HepG2 (cell line): ENCODE measurements around the gene SCP2D1. TPM values are rescaled to one million over a fixed set of nuclear protein-coding genes. Genes with fewer than 3 reads are reported as not detected.

Experiments
- ATAC-seq: fragments of 200-7000 bp; cut with Tn5 transposase; 3 replicates; pipeline ENCODE4 v1.9.1; 2020; ENCODE audit warnings: mild to moderate bottlenecking, moderate library complexity
- BruUV-seq: library from RNA; stranded (reverse); fragments of 400-500 nt; replicated peaks from 2 replicates; lab custom pipeline; 2021; lab: Mats Ljungman, UMichigan
- CTCF ChIA-PET: fragments of 300-600 bp; formaldehyde crosslinking; extraction: SDS; loops from one replicate; lab custom pipeline; 2021; ENCODE audit warnings: low total read pairs, inconsistent platforms, low intra/inter-chr PET ratio; lab: Yijun Ruan, JAX
- POLR2A ChIA-PET: fragments of 350-600 bp; sonication (Branson Sonifier 250); formaldehyde crosslinking; loops from one replicate; lab custom pipeline; 2020; ENCODE audit warnings: antibody characterized with exemption, inconsistent platforms; lab: Yijun Ruan, JAX
- DNase-seq: peaks from one replicate; pipeline ENCODE4 v3.0.0-alpha.2; 2015; ENCODE audit warnings: low spot score
- FAIRE-seq: peaks from 3 replicates; lab custom pipeline; 2011; peaks lifted over from hg19 to GRCh38; lab: Jason Lieb, UNC
- H2AFZ ChIP-seq: one replicate; pipeline ENCODE4 v1.6.1; 2011; ENCODE audit warnings: low read length, inconsistent platforms
- H3K27ac ChIP-seq: fragments of 300-600 bp; 3 replicates; pipeline ENCODE4 v1.8.0; 2011; ENCODE audit warnings: mixed run types, mild to moderate bottlenecking, mixed read lengths, low read length, inconsistent platforms; ENCODE audit not compliant: insufficient read depth; ENCODE audit errors: extremely low read length
- H3K27me3 ChIP-seq, 2 experiments: fragments of 200-600 bp in 1 of 2; 2 replicates in 1 of 2; 3 replicates in 1 of 2; pipeline versions ENCODE4 v1.6.0 to v1.8.0; 2011; ENCODE audit warnings: low read length in 2 of 2, mild to moderate bottlenecking in 2 of 2, moderate library complexity in 2 of 2, inconsistent platforms in 1 of 2; ENCODE audit not compliant: insufficient read depth in 2 of 2, control insufficient read depth in 1 of 2
- H3K36me3 ChIP-seq, 2 experiments: fragments of 200-600 bp in 1 of 2; replicated peaks in 1 of 2; 2 replicates in 1 of 2; 3 replicates in 1 of 2; pipeline versions ENCODE4 v1.5.1 to v1.8.0; 2011; ENCODE audit warnings: low read length in 2 of 2, inconsistent platforms in 1 of 2; ENCODE audit not compliant: insufficient read depth in 2 of 2, control insufficient read depth in 1 of 2
- H3K4me1 ChIP-seq: 2 replicates; pipeline ENCODE4 v1.5.1; 2012; ENCODE audit warnings: low read length, inconsistent platforms; ENCODE audit not compliant: insufficient read depth
- H3K4me2 ChIP-seq: 2 replicates; pipeline ENCODE4 v1.6.0; 2011; ENCODE audit warnings: low read depth, low read length, inconsistent platforms
- H3K4me3 ChIP-seq, 3 experiments: fragments of 200-600 bp in 1 of 3; sonication (generic), shearing (Covaris generic) in 1 of 3; replicated peaks in 1 of 3; 2 replicates each; pipeline ENCODE4 v1.5.1; 2011 to 2016; ENCODE audit warnings: low read length in 3 of 3, inconsistent platforms in 2 of 3, low read depth in 2 of 3, mild to moderate bottlenecking in 2 of 3, control low read depth in 1 of 3, mixed read lengths in 1 of 3; ENCODE audit not compliant: insufficient read depth in 1 of 3
- H3K79me2 ChIP-seq: one replicate; pipeline ENCODE4 v1.6.1; 2011; ENCODE audit warnings: low read length, inconsistent platforms; ENCODE audit not compliant: insufficient read depth
- H3K9ac ChIP-seq: 2 replicates; pipeline ENCODE4 v1.6.0; 2011; ENCODE audit warnings: mild to moderate bottlenecking, low read depth, low read length, inconsistent platforms; ENCODE audit not compliant: insufficient read depth
- H3K9me3 ChIP-seq: 2 replicates; pipeline ENCODE4 v1.5.1; 2012; ENCODE audit warnings: mild to moderate bottlenecking, low read length
- H4K20me1 ChIP-seq: 2 replicates; pipeline ENCODE4 v1.6.0; 2011; ENCODE audit warnings: inconsistent platforms, mild to moderate bottlenecking, low read length, moderate library complexity; ENCODE audit not compliant: insufficient read depth
- PITX1 ChIP-seq: sonication (generic); formaldehyde crosslinking; IDR thresholded peaks from 2 replicates; pipeline ENCODE4 v1.5.1; 2020; ENCODE audit warnings: mild to moderate bottlenecking, missing genetic modification reagents
- ZNF501 ChIP-seq: sonication (generic); formaldehyde crosslinking; IDR thresholded peaks from 2 replicates; pipeline ENCODE4 v1.5.1; 2020; ENCODE audit warnings: mild to moderate bottlenecking, moderate library complexity, missing genetic modification reagents
- ZNF629 ChIP-seq: sonication (generic); formaldehyde crosslinking; conservative IDR thresholded peaks from 2 replicates; pipeline ENCODE4 v1.5.0; 2020; ENCODE audit warnings: missing genetic modification reagents
- WGBS: methylation state at CpG from one replicate; pipeline ENCODE4 v1.1.6; 2017; ENCODE audit warnings: low lambda C conversion rate; 5-methylcytosine and 5-hydroxymethylcytosine counted together
- in situ Hi-C: cut with HindIII; loops from 2 replicates; pipeline ENCODE4 v1.10.0; 2017; ENCODE audit warnings: low pct_unique_long_range_greater_than_20kb; ENCODE audit not compliant: extremely low pct_ligation_motif_present
- intact Hi-C: fragments of 100-400 bp; cut with micrococcal nuclease; formaldehyde crosslinking; loops from one replicate; pipeline ENCODE4 v1.10.0; 2022; ENCODE audit not compliant: unreplicated experiment
- polyA plus RNA-seq, 8 experiments: library from polyadenylated mRNA; depleted of rRNA in 3 of 8; stranded (reverse) in 7 of 8; unstranded in 1 of 8; fragments of >200 nt; fragmentation: Illumina TruSeq in 4 of 8; extraction: Trizol in 4 of 8; gene quantifications; 2 replicates each; pipeline versions ENCODE4 v1.2.1 to v1.2.3, GENCODE V29; 2011 to 2016; ENCODE audit warnings: low read depth in 4 of 8, missing spikeins in 1 of 8, mixed read lengths in 1 of 8; ENCODE audit not compliant: insufficient read depth in 1 of 8
- total RNA-seq, 5 experiments: library from RNA; depleted of rRNA; stranded (reverse); fragments of >200 nt; fragmentation: Illumina TruSeq; extraction: Trizol; gene quantifications; 2 replicates each; pipeline ENCODE4 v1.2.3, GENCODE V29; 2016; ENCODE audit warnings: low read depth in 1 of 5
- TF ChIP-seq, protein P1 (sequence below): fragments of 450-650 bp; IDR thresholded peaks from 2 replicates; pipeline ENCODE4 v1.6.1; 2016
- TF ChIP-seq, protein P2 (sequence below): sonication (generic); formaldehyde crosslinking; IDR thresholded peaks from 2 replicates; pipeline ENCODE4 v1.4.0; 2020; ENCODE audit warnings: mild to moderate bottlenecking, low read depth, missing genetic modification reagents

Gene SCP2D1
- total and polyA plus RNA-seq, 2 of the 13 experiments (the other 11 are each of a cell fraction or from before 2014, with no cell fraction given), result not detected

DNA sequence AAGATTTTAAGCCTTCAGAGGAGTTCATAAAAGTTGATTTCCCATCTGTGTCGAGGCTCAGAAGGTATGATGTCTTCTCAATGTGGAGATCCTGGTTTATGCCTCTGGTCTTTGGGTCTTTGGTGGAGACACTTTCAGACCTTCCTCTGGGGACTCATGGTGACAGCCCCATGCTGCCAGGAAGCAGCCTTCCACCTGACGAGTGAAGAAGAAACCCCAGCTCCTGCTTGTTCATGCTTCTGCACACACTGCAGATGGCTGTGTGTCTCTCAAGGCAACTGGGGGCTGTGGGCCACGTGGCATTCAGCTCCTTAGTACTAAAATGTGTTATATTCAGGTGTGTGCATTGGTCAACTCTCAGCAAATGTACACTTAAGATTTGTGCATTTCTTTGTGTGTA is 4.9 kb upstream of the SCP2D1 start:
- ChIA-PET POLR2A (no interaction called here), CTCF (no interaction called here)
- Histone ChIP-seq H2AFZ (no peak overlapping the region), H3K27ac (no peak overlapping the region), H3K27me3 (peaks cover 0 to 12% of the 10 kb centered on the region in 2 experiments; a peak in 1 of 5 replicates), H3K9ac (no peak overlapping the region), H3K79me2 (no peaks in the 10 kb centered on the region), H3K36me3 (no peaks in the 10 kb centered on the region), H4K20me1 (no peaks in the 10 kb centered on the region), H3K4me3 (no peak overlapping the region), H3K4me2 (no peak overlapping the region), H3K4me1 (no peaks in the 10 kb centered on the region), H3K9me3 (no peaks in the 10 kb centered on the region)
- intact Hi-C loops, result no loop called here
- no peak for ATAC-seq
- in situ Hi-C loops, result no loop called here
- WGBS, result 3% methylated on average over 3 of the region's 3 CpGs
- DNase-seq, result no peak
- FAIRE-seq, result no peak
- BruUV-seq, result no TSS peak
- no peak for TF ChIP-seq PITX1
- no peak for TF ChIP-seq ZNF501 (CRISPR knock-in tag)
- TF ChIP-seq ZNF629, result no peak
- TF ChIP-seq, protein P1, sequence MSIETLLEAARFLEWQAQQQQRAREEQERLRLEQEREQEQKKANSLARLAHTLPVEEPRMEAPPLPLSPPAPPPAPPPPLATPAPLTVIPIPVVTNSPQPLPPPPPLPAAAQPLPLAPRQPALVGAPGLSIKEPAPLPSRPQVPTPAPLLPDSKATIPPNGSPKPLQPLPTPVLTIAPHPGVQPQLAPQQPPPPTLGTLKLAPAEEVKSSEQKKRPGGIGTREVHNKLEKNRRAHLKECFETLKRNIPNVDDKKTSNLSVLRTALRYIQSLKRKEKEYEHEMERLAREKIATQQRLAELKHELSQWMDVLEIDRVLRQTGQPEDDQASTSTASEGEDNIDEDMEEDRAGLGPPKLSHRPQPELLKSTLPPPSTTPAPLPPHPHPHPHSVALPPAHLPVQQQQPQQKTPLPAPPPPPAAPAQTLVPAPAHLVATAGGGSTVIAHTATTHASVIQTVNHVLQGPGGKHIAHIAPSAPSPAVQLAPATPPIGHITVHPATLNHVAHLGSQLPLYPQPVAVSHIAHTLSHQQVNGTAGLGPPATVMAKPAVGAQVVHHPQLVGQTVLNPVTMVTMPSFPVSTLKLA, result peak; percentile 58; the same call in 1 of the 2 replicates

DNA sequence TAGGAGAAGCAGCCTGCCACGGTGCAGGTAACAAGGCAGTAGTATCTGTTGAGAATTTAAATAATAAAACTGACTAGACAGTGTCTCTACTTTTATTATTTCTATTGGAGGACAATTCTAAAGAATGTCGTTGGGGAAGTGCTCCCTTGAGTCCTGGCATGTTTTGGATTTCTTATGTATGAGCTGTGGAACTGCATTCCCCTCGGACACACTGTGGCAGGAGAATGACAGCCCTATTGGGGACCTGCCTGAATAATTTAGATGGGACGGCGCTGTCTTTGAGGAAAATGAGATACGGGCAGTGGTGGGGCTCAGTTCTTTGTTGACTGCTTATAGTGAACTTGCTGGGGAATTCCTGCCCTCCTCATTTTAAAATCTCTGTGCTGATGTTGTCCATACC is 2.4 kb upstream of the SCP2D1 start:
- intact Hi-C loops, result no loop called here
- H3K27me3 ChIP-seq, result peaks cover 1 to 12% of the 10 kb centered on the region in 2 experiments; a peak in 1 of 5 replicates

More for the DNA sequence above, 2.4 kb upstream of the SCP2D1 start:
- Histone ChIP-seq H3K4me3 (no peak overlapping the region), H3K4me2 (no peak overlapping the region), H3K27ac (no peak overlapping the region), H3K9ac (no peak overlapping the region)
- no peak for ATAC-seq
- TF ChIP-seq, protein P2, sequence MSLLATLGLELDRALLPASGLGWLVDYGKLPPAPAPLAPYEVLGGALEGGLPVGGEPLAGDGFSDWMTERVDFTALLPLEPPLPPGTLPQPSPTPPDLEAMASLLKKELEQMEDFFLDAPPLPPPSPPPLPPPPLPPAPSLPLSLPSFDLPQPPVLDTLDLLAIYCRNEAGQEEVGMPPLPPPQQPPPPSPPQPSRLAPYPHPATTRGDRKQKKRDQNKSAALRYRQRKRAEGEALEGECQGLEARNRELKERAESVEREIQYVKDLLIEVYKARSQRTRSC (CRISPR knock-in tag), result no peak
- TF ChIP-seq, all 625 proteins: peak for 0
- Histone ChIP-seq H3K36me3 (no peaks in the 10 kb centered on the region), H4K20me1 (no peaks in the 10 kb centered on the region), H2AFZ (no peak overlapping the region), H3K79me2 (no peaks in the 10 kb centered on the region), H3K4me1 (no peaks in the 10 kb centered on the region), H3K9me3 (no peaks in the 10 kb centered on the region)
- FAIRE-seq, result no peak
- CTCF ChIA-PET, result no interaction called here
- WGBS, result 7% methylated on average over 6 of the region's 6 CpGs
- DNase-seq, result no peak
- POLR2A ChIA-PET, result no interaction called here
- BruUV-seq, result no TSS peak
- in situ Hi-C loops, result no loop called here
